GM18909 (cell line): ENCODE results near the gene ETV4.

Experiments
- ATAC-seq: cut with Tn5 transposase; IDR thresholded peaks from one replicate; pipeline ENCODE4 v1.9.1; 2021; ENCODE audit warnings: mild to moderate bottlenecking; ENCODE audit not compliant: unreplicated experiment, poor library complexity

ETV4 gene

GRCh38 chr17:43573579-43574321 lies 27.6 kb upstream of the ETV4 start:
- no peak for ATAC-seq

GRCh38 chr17:43572368-43572980 lies 26.3 kb upstream of the ETV4 start:
- ATAC-seq, result no peak

GRCh38 chr17:43570518-43570928 lies 24.4 kb upstream of the ETV4 start:
- ATAC-seq, result no peak

GRCh38 chr17:43568506-43569082 lies 22.5 kb upstream of the ETV4 start:
- no peak for ATAC-seq

GRCh38 chr17:43563600-43564594 lies 17.8 kb upstream of the ETV4 start:
- ATAC-seq, result no peak

- ATAC-seq, result no peak
Measured at GRCh38 chr17:43562679-43563599, 16.8 kb upstream of the ETV4 start.

GRCh38 chr17:43560461-43561427 lies 14.6 kb upstream of the ETV4 start:
- no peak for ATAC-seq

- ATAC-seq, result no peak
Measured at GRCh38 chr17:43559161-43559816, 13.1 kb upstream of the ETV4 start.

GRCh38 chr17:43558805-43559160 lies 12.6 kb upstream of the ETV4 start:
- ATAC-seq, result no peak

- no peak for ATAC-seq
Measured at GRCh38 chr17:43556292-43556691, 10.2 kb upstream of the ETV4 start.

GRCh38 chr17:43554857-43555256 lies 8.7 kb upstream of the ETV4 start:
- no peak for ATAC-seq

- no peak for ATAC-seq
Measured at GRCh38 chr17:43553573-43553972, 7.4 kb upstream of the ETV4 start.

- no peak for ATAC-seq
Measured at GRCh38 chr17:43552229-43552837, 6.2 kb upstream of the ETV4 start.

GRCh38 chr17:43550754-43551153 lies 4.6 kb upstream of the ETV4 start:
- no peak for ATAC-seq

GRCh38 chr17:43549496-43549895 lies 3.4 kb upstream of the ETV4 start:
- ATAC-seq, result no peak

- no peak for ATAC-seq
Measured at GRCh38 chr17:43548689-43549379, 2.7 kb upstream of the ETV4 start.

GRCh38 chr17:43547659-43548256 lies 1.6 kb upstream of the ETV4 start:
- ATAC-seq, result no peak
